NCI-H1417 (cell line): ENCODE measurements around the gene NPRL2.

Source experiments
- DNase-seq, 3 experiments: peaks; one replicate each; lab custom pipeline; 2025; lab: John Stamatoyannopoulos, UW

The NPRL2 gene

DNA sequence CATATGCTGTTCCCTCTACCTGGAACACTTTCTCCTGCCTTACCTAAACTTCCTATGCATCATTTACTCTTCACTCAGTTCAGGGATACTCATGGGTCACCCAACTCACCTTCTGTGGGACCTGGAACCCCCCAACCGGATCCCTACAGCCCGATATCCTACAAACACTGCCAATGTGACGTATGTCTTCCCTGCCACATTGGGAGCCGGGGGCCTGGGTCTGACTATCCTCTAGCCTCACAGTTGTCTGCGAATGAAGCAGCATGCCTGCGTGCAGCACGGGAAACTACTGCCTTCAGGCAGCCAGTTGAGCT is 405 bp downstream of the NPRL2 start:
- no peak for DNase-seq

DNA sequence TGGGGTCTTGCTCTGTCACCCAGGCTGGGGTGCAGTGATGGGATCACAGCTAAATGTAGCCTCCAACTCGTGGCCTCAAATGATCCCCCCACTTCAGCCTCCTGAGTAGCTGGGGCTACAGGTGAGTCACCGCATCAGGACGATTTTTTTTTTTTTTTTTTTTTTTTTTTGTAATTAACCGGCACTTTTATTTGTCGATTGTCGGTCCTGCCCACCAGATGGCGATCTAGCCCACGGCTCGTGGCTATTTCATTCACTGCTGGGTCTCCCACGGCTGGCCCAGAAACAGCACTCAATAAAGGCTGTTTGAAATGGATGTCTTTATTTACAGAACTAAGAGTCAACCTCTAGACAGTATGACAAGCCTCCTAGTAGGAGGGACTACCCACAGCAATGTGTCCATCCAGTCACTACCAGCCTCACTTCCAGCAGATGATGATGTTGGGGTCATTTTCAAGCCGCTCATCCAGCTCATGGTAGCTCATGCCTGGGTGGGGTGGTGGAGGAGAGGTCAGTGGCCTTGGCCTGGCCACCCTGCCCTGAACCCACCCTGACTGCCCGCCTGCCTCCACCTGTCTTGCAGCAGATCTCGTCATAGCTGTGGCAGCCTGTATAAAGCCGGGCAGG is 3.3 kb downstream of the NPRL2 start:
- DNase-seq = peak; percentile 48 to 85 (median 51)

GRCh38 chr3:50345586-50346234 is 4.9 kb downstream of the NPRL2 start, which contains the start of gene ZMYND10:
Gene ZMYND10 (minus strand): TSS chr3:50345732. CDS start chr3:50345579, 153 bp downstream.
- DNase-seq = peak; percentile 47 to 62 (median 55)

DNA sequence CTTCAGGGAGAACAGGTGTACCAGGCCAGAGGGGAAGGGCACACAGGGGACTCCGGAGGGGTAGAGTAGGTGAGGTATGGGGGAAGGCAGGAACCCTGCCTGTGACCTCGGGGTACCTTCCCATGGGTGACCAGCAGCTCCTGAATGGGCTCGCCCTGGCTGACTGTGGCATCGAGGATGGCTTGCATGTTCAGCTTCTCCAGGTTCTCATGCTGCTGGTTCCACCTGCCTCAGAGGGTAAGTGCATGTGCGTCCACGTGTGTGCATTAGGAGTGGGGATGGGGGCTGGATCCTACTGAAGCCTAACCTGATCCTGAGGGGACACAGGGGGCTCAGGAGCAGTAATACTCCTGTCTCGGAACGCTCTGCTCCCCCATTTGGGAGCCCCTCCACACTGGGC is 5.6 kb downstream of the NPRL2 start:
- DNase-seq = no peak

DNA sequence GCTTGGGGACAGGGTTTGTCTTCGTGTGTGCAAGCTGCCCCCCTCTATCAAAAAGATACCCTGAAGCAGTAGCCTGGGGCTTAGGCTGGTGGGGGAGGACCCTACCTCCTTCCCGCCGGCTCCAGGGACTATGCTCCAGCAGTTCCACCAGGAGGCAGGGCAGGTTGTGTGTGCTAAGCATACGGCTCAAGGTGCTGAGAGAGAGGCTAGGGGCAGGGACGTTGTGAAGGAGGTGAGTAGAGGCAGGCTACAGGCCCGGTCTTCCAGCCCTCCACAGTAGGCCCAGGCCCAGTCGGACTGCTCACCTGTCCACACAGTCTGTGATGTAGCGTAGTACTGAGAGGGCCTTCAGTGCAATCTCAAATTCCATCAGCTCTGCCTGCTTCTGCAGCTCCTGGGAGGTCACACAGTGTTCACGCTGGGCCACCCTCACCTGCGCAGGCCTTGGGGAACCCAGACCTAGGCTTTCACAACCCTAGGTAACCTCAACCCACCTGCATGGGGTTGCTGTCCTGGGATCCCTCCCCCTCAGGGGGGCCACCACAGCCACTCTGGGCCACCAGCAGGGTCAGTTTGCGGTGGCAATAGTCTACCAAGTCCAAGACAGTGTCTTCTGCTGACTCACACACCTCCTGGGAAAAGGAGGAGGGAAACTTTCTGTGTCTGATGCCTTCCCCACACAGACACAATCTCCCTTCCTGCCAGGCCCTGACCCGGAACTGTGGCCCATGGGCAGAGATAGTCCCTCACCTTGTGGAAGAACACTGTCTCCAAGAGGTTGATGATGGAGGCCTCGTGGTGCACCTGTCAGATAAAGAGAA is 7.6 kb downstream of the NPRL2 start:
- DNase-seq = no peak

DNA sequence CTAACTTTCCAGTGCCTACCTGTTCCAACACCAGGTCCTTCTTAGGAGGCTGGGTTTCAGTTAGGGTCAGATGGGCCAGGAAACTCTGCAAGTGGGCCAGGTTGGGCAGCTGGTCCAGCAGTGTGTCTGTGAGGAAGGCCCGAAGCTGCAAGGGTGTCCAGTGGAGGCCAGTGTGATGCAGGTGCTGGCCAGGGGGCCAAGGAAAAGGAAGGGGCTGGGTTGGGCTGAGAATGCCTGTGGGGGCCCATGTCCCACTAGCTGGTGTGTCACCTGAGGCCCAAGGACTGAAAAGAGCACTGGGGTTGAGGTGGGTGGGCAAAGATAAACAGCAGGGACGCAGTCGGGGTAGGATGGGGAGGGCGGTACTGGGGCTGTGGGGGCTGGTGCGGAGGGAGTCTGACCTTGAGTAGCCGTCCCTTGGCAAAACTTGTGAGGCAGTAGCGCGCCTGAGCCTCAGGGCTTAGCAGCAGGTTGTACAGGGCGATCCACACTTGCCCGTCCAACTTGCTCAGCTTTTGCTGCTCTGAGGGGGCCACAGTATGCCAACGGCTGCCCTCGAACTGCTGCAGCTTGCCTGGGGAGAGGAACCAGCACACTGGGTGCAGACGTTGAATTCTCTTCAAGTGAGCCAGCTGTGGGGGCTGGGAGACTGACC is 8.5 kb downstream of the NPRL2 start:
- no peak for DNase-seq

DNA sequence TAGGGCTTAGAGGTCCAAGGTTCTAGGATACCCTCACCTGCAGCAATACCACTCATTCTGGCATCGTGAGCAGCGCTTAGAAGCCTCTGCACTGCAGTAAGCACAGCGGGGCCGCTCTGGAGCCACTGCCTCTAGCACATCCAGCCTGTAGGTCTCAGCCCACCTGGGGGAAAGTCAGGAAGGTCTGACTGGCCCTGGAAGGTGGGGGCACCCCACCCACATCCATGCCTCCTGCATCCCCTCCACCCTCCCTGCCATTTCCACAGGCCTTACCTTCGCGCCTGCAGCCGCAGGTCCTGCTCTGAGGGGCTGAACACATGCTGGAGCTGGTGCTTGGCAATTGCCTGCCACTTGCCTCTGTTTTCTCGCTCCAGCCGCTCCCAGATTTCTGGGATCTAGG is 9.0 kb downstream of the NPRL2 start:
- DNase-seq = no peak

DNA sequence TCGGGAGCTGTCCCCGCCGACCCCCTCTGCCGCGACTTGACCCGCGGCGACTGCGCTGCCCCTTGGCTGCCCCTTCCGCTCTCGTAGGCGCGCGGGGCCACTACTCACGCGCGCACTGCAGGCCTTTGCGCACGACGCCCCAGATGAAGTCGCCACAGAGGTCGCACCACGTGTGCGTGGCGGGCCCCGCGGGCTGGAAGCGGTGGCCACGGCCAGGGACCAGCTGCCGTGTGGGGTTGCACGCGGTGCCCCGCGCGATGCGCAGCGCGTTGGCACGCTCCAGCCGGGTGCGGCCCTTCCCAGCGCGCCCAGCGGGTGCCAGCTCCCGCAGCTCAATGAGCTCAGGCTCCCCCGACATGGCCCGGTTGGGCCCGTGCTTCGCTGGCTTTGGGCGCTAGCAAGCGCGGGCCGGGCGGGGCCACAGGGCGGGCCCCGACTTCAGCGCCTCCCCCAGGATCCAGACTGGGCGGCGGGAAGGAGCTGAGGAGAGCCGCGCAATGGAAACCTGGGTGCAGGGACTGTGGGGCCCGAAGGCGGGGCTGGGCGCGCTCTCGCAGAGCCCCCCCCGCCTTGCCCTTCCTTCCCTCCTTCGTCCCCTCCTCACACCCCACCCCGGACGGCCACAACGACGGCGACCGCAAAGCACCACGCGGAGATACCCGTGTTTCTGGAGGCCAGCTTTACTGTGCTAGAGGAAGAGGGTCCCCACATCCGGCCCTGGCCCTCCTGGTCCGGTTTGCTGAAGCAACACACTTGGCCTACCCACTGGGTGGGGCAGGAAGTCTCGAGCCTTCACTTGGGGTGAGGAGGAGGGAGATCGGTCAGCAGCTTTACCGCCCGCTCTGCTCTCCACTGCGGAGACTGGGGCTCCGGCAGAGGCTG is 9.9 kb downstream of the NPRL2 start, which contains the start of gene RASSF1:
Gene RASSF1 (minus strand): TSS at position 389 of the 882 bp plus-strand sequence. CDS start 31 bp downstream, at position 358.
- DNase-seq = no peak

DNA sequence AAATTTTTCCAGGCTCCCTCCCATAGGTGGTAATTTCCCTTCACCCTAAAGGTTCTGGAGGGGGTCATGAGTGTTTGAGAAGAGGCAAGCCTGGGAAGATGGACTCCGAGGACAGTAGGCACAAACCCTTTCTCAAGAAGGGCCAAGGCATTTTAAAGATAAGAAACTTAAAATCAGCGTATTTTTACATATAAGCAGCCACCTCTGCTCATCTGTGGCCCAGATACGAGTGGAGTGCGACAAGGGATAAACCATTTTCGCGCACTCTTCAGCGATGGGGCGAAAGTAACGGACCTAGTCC is 10.5 kb downstream of the NPRL2 start:
- DNase-seq = no peak

DNA sequence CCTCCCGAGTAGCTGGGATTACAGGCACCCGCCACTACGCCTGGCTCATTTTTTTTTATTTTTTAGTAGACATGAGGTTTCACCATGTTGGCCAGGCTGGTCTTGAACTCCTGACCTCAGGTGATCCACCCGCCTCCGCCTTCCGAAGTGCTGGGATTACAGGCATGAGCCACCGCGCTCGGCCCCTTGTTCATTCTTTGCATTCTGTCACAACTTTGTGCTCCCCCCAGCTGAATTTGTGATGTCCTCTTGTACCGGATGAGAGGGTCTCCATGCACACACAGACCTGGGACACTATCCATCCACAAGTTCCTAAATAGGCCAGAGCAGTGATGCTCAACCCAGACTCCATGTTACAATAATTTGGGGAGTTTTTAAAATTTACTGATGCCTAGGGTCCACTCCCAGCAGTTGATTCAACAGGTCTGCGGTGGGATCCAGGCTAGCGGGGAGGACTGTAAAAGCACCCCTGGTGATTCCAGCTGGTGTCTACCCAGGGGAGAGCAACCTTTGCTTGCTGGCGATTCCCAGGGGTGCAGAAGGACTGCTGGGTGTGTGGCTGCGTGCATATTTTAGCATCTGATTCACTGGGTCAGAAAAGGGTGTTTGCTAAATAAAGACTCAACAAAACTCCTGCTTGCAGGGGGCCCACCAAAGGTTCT is 11.0 kb downstream of the NPRL2 start:
- no peak for DNase-seq

DNA sequence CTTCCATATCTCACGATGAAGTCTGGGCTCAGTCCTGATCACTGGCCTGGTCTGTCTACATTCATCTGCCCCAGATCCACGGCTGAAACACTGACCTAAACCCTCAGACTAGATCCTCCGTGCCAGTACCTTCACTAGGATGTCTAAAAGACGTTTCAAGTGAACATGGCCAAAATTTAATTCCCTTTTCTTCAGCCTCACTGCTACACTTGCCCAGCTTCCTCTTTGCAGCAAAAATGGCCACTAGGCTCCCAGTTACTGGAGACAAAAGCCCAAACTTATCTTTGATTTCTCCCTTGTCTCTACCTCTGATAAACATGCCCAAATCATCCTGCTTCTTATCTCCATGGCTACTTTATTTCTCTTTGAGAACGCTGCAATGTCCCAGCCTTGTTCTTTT is 11.6 kb downstream of the NPRL2 start:
- no peak for DNase-seq

GRCh38 chr3:50337175-50337861 is 13.3 kb downstream of the NPRL2 start:
- DNase-seq = peak; percentile 93 to 98 (median 95)

DNA sequence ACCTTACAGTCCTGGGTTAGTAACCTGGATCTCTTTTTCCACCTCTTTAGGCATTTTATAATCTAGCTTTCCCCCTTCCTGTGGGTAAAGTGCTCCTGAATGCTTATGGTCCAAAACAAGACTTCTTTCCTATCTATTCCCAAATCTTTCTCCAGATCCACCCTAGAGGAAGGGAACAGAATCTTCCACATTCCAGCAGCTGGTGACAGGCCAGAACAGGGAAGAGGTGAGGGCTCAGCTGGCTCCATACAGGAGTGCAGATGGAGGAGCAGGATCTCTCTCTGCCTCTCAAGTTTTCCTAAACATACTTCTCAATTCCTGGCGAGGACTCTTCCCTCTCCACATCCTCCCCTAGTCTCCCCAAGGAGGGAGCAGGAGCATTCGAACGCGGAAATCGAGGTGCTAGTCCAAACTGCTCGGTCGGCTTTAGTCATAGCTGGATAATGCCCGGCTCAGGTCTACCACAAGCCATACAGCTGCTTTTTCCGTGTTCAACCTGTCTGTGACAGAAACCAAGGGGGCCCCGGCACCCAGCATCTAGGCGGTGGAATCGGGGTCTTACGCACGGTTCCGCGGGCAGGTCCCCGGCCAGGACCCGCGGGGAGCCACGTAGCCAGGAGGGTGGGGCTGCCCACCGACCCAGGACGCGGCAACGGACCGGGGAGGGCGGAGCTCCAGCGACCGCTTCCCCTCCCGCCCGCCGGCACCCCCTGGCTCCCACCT is 14.0 kb downstream of the NPRL2 start:
- DNase-seq = peak in 1 of 3 experiments; percentile 49

- no peak for DNase-seq
These were observed 16.1 kb downstream of the NPRL2 start for GRCh38 chr3:50334339-50335075.

GRCh38 chr3:50333744-50334328 is 16.7 kb downstream of the NPRL2 start:
- no peak for DNase-seq

- no peak for DNase-seq
These were observed 19.1 kb downstream of the NPRL2 start for GRCh38 chr3:50331364-50331907.

DNA sequence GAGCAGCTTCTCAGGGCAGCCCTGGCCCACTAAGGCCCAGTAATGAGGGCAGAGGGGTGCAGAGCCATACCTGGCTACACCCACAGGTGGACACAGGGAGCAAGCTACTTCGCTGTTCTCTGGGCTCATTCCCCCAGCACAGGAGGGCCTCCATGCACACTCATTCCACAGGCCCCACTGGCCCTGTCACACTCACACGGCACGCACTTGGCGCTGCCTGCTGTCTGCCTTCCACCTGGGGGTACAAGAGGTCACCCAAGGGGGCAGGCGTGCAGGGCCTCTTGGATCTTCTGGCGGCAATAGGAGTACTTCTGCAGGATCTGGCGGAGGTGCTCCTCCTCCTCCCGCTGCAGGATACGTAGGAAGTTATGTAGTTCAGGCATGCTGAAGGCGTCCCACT is 20.2 kb downstream of the NPRL2 start:
- DNase-seq = no peak

DNA sequence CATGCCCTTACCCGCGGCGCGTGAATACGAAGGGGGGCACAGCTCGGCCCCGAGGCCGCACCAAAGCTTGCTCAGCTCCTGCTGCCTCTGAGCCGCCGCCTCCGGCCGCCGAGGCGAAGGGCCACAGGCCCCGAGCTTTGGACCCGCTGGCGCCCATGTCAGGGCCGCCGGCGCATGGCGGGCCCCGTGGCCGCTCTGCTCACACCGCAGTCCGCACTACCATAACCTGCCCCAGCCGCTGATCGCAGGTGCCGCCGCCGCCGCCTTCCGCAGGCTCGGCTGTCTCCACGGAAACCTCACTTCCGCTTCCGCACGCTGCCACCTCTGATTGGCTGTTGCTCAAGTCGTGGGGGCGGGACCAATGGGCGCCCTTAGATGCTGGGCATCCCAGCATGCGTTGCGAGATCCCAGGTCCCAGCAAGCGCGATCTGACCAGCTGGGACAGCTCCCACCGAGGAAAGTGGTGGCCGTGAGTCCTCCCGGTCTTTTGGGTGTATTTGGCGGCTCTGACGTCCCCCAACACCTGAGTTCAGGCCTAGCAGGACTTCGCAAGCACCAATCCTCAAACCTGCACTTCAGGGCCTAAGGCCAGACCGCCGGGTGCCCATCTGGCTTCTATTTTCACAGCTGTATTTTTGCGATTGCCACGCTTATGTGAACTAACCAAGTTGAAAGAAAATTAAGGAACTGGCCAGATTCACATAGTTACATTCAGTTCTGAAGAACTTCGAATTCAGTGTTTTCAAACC is 22.5 kb downstream of the NPRL2 start, which contains the start of gene TUSC2:
Gene TUSC2 (minus strand): TSS at position 281 of the 749 bp plus-strand sequence. CDS start 124 bp downstream, at position 157.
- DNase-seq = peak; percentile 91 to 95 (median 93)
